ENCODE data around the gene GRXCR2.

GRXCR2 gene

DNA sequence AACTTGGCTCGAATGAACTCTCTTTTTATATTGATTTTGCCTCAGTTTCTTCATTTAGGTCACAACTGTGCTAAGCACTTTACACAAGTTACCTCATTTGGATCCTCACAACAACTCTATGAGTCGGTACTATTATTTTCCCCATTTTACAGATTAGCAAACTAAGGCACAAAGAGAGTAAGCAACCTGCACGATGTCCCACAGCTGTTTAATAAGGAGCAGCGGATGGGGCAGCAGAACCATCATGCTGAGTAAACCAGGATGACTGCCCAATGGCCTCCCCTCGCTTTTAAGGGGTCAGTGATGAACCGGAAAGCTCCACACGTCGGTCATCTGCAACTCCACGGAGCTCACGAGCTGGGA is 38.3 kb downstream of the GRXCR2 start:
- no peak for DNase-seq

DNA sequence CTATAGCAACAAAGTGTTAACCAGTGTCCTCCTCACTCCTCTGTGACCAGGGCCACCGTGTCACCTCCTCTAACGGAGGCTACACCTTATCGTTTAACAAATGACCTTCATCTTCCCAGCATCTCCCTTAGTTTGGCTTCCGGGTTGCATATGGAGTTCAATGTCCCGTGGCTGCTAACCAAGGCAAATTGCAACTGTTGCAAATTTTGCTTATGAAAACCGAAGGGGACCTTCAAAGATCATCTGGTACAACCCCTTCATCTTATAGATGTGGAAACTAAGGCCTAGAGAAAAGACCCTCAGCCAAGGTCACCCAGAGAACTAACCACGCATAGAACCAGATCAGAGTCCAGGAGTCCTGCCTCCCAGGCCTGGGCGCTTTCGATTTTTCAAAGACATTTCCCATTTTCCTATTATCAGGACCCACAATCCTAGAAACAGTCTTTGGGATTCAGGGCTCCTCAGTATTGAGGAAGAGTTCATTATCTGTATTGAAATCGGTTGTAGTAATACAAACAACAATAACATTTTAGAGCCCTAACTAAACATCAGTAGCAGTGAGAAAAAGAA is 39.1 kb downstream of the GRXCR2 start:
- no peak for DNase-seq

DNA sequence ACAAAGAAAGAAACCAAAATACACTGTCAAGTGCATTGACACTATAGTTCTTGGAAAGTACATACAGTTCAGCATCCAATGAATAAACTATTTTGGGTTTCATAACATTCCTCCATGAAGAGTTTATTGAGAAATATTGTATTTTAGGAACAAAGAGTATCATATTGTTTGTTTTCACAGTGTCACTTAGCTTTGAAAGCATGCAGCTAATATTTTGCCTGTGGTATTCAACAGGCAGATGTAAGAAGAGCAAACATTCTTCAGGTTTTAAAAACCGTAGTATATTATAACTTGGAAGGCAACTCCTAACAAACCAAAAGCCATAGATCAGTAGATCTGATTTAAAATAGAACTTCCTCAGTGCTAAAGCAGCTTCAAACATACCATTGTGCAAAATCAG is 42.2 kb downstream of the GRXCR2 start:
- no peak for DNase-seq

DNA sequence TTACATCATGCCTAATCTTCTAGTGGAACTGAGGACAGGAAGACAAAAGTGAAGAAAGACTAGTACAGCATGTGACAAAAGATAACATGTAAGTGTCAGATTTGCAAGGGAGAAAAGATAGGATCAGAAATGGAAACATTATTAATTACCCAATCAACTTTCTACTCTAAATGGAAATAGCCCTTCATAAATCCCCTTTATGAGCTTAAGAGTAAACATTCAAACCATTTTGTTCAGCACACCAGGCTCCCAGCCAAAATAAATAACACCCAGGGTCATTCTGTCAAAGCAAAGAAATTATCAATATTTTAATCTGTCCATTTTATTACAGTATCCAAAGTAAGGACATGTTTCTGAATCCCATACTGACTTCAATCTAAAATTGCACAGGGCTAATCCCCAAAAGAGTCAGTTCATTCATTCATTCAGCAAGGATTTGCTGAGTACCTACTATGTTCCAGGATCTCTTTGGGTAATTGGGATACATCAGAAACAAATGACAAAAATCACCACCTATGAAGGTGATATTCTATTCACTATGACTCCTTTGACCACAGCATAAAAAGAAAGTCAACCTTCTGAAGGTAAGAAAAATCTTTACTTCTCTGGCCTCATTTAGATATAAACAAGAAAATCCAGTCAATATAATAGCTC is 43.0 kb downstream of the GRXCR2 start:
- no peak for DNase-seq

DNA sequence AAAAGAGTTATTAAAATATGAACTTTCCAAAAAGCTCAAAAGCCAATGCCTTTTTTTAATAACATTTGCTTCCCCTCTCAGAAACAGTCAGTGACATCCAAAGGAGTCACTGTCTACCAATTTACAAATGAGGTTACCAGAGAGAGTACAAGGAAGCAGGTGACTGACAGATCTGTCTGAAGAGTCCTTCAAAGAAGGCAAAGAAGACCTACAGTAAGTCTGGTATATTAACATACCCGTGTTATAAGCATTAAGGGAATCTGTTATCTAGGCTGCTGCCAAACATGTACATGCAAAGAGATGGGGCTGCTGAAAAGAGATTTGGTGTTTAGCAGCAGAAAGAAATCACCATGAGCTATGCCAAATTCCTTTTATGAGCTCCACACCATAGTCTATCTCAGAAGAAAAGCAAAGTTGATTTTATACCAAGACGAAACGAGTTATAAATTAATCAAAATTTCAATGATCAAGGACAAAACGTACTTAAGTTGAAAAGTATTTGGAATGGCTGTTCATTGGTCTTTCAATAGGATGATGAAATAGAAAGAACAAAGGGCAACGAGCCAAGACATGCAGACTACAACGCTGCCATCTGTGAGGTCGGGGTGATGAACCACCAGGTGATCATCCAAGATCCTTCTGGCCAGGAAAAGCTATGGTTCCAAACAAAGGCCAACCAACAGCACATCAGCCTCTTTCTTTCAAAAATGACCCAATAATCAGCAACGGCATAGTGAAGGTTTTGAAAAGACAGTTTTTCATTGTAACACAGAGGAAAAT is 45.7 kb downstream of the GRXCR2 start:
- DNase-seq = no peak

DNA sequence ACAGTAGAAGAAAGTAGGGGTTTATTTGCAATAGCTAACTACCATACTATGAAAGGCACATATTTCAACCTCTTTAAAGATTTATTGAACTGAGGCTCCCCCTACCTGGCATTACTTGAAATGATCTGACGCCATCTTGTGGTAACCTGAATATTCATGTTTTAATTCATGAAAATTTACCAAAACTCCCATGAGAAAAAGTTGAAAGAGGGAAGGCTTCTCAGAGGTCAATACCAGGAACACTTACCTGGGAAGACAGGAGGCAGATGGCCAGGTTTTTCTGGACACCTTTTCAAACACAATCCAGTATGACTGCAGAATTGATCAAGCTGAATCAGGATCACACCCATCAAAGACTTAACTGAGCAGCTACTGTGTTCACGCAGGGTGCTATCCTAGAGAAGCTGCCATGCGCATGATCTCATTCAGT is 47.0 kb downstream of the GRXCR2 start:
- DNase-seq = peak; percentile 25

DNA sequence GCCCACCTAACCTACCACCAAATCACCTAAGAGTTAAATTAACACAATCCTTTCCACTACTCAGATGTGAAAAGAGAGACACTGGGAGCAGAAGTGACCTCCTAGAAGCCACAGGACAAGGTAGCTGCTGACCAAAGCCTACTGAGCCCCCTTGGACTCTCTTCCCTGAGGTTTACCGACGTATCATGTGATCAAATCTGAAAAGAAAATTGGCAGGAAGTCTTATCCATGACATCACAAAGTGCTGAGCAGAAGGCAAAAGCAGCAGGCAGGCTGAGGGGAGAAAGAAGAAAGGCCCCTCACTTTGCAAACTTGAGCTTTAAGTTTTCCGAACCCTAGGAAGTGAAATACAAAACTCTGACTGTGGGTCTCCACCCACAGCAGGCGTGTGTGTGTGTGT is 48.8 kb downstream of the GRXCR2 start:
- DNase-seq = no peak

DNA sequence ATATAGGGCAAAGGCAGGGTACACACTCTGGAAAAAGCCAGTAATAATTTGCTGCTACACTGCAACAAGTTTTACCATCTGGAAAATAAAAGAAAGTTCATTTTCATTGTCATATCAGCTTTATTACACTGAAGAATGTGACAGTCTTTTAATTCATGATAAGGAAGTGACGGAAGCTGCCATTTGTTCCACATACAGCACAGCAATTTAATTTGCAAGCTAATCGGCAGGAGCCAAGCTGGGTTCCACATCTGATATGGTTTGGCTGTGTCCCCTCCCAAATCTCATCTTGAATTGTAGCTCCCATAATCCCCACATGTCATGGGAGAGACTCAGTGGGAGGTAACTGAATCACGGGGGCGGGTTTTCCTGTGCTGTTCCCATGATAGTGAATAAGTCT is 54.2 kb downstream of the GRXCR2 start:
- no peak for DNase-seq

DNA sequence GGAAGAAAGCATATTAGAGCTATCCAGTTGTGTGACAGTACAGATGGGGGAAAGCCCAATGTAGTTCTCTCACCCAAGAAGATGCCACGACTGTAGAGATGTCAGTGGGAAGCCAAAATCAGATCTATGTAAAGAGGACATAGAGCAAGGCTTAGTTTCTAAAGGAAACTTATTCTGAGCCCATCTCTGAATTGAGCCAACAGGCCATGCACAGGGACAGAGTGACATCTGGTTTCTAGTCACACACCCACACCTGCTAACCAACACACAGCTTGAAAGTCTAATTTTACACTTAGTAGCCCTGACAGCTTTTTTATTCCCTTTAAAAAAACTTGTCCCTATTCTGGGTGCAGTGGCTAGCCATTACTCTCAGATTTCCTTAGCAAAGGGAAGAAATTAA is 59.9 kb downstream of the GRXCR2 start:
- no peak for DNase-seq

DNA sequence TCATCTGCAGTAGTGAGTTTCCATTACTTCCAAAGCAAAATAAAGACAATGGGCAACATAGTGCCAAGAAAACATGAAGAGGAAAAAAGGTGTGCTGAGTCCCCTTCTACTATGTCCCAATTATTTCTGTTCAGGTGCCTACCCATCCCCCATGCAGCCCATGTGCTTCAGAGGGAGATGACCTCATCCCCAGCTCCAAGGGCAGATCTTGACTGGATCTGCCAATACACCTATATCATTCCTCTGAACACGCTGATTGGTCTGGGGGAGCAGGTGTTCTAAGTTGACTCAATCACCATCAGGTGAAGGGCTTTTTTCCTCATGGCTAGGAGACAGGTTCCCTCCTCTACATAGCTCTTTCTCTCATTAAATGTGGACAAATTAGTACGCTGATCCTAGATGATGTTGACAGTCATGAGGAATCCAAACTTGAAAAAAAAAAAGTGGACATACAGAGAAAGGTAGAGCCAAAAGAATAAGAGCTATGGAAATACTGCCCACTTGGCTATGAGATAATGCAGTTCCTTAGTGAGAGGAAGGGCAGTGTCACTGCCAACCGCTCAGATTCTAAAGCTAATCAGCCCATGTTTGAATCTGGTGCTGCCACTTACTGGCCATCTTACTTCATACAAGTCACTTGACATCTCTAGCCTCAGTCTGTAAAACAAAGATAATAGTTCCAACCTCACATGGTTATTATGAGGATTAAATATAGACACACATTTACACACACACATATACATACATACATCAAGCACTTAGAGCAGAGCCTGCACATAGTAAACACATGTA is 60.8 kb downstream of the GRXCR2 start:
- no peak for DNase-seq

Measured in DMS 273 treated with DMSO at 0.1 percent for 48 hours (cell line).